Renal pelvis (tissue), 4 donors: Measurements from ENCODE around the gene SYCP3. TPM values are rescaled to one million over a fixed set of nuclear protein-coding genes. Genes with fewer than 3 reads are reported as not detected.
"Not testable (repeated sequence)": the region's sequence is repeated elsewhere in the genome, so short reads cannot be mapped to it uniquely, and the experiment has no call there.

ENCODE experiments used
- DNase-seq: peaks from one replicate; pipeline ENCODE4 v3.0.0-alpha.2; 2013
- polyA plus RNA-seq, 3 donors: library from polyadenylated mRNA; unstranded; fragments of 120-200 nt; gene quantifications; one replicate each; pipeline ENCODE4 v1.2.1, GENCODE V29; 2013; ENCODE audit not compliant: insufficient read length in 3 of 3

The SYCP3 gene
- polyA plus RNA-seq, 3 donors = 0.85 to 1.5 (median 0.97) TPM

- not testable (repeated sequence) for DNase-seq
Observed at GRCh38 chr12:101681627-101682026, 57.6 kb downstream of the SYCP3 start.

- no peak for DNase-seq
Observed at GRCh38 chr12:101680647-101681046, 58.6 kb downstream of the SYCP3 start.

- DNase-seq = no peak
Observed at GRCh38 chr12:101680240-101680639, 59.0 kb downstream of the SYCP3 start.

Other genes starting within 250 kb of the SYCP3 start
- gene MYBPC1, start 144.5 kb downstream of the SYCP3 start, polyA plus RNA-seq = 1 to 10 TPM in 1 of 3 donors, under 1 TPM in 1, not detected in 1; 0.39 to 1.7 TPM
- gene CHPT1, start 41.8 kb downstream of the SYCP3 start, polyA plus RNA-seq = 10 to 100 TPM; 33.1 to 43.0 (median 42.8) TPM
- 10 to 100 TPM; 28.2 to 43.6 (median 36.4) TPM for gene GNPTAB, start 91.5 kb upstream of the SYCP3 start, polyA plus RNA-seq
- gene DRAM1, start 138.1 kb upstream of the SYCP3 start, polyA plus RNA-seq = 10 to 100 TPM; 15.5 to 22.0 (median 20.9) TPM